Panc1 (cell line): ENCODE data around the gene PRKCG.

ENCODE experiments used
- TCF7L2 ChIP-seq: IDR thresholded peaks from 2 replicates; pipeline ENCODE4 v1.6.1; 2011; ENCODE audit warnings: mild to moderate bottlenecking, low read depth, low read length, inconsistent platforms
- TF ChIP-seq, protein P1 (sequence below): fragments of 450-650 bp; IDR thresholded peaks from 2 replicates; pipeline ENCODE4 v1.5.1; 2017; ENCODE audit warnings: mild to moderate bottlenecking

DNA sequence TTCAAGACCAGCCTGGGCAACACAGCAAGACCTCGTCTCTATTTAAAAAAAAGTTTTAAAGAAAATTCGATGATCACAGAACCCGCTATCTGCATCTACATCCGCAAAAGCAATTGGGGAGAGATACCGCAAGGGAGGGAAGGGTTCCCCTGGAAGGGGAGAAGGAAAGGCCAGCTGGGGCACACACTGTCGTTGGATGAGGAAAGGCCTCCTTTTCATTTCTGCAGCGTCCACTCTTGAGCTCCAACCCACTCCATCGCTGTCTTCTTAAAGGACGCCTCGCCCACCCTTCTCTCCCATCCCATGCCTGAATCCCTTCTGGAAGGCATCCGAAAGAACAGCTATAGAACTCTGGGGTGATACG lies 3.2 kb upstream of the PRKCG start:
- no peak for TF ChIP-seq TCF7L2
- TF ChIP-seq, protein P1, sequence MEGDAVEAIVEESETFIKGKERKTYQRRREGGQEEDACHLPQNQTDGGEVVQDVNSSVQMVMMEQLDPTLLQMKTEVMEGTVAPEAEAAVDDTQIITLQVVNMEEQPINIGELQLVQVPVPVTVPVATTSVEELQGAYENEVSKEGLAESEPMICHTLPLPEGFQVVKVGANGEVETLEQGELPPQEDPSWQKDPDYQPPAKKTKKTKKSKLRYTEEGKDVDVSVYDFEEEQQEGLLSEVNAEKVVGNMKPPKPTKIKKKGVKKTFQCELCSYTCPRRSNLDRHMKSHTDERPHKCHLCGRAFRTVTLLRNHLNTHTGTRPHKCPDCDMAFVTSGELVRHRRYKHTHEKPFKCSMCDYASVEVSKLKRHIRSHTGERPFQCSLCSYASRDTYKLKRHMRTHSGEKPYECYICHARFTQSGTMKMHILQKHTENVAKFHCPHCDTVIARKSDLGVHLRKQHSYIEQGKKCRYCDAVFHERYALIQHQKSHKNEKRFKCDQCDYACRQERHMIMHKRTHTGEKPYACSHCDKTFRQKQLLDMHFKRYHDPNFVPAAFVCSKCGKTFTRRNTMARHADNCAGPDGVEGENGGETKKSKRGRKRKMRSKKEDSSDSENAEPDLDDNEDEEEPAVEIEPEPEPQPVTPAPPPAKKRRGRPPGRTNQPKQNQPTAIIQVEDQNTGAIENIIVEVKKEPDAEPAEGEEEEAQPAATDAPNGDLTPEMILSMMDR: no peak
